Stomach (tissue), 4 donors: Measurements from ENCODE around the gene URM1.

Experiments used
- CTCF ChIP-seq, 7 experiments: fragments of 450-650 bp in 4 of 7; fragments of 200-600 bp in 3 of 7; sonication (generic) in 3 of 7; IDR thresholded peaks; one replicate each; pipeline ENCODE4 v1.5.1; 2016 to 2019; ENCODE audit warnings: antibody characterized with exemption in 7 of 7, control low read depth in 2 of 7, mild to moderate bottlenecking in 1 of 7
- POLR2A ChIP-seq, 4 donors: fragments of 450-650 bp; IDR thresholded peaks; one replicate each; pipeline ENCODE4 v1.6.1; 2016; ENCODE audit warnings: antibody characterized with exemption in 4 of 4, control low read depth in 2 of 4, mild to moderate bottlenecking in 1 of 4, moderate library complexity in 1 of 4
- POLR2AphosphoS5 ChIP-seq, 3 donors: sonication (generic); formaldehyde crosslinking; IDR thresholded peaks; one replicate each; pipeline ENCODE4 v1.6.1; 2016; ENCODE audit warnings: antibody characterized with exemption in 3 of 3

DNA sequence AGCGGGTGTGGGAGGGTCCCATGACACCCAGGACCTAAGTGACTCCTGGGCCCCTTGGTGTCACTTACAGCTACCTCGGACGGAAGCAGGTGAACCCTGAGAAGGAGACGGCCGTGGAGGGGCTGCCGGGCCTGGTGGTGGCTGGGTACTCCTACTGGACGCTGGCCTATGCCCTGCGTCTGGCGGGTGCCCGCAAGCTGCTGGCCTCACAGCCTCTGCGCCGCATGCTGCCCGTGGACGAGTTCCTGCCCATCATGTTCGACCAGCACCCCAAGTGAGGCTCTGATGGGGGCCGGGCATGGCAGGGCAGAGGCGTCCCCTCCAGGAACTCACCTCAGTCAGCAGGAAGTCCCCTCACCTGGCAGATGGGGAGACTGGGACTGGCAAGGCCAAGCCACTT, 63.2 kb downstream of the URM1 start:
- no peak for TF ChIP-seq CTCF (IDR thresholded peaks at IDR 0.05)
- no peak for TF ChIP-seq POLR2AphosphoS5 (IDR thresholded peaks at IDR 0.05)
- TF ChIP-seq POLR2A (IDR thresholded peaks at IDR 0.05), result no peak
